GM15510 (cell line): ENCODE data around the gene MYCBP2.
A peak's percentile ranks its signal among the peaks of the same experiment; 100 is the strongest.

Experiments used
- POLR2A ChIP-seq: IDR thresholded peaks from 3 replicates; pipeline ENCODE4 v1.6.1; 2011; ENCODE audit warnings: borderline replicate concordance; ENCODE audit not compliant: insufficient read length; ENCODE audit errors: extremely low read depth

MYCBP2 gene

DNA sequence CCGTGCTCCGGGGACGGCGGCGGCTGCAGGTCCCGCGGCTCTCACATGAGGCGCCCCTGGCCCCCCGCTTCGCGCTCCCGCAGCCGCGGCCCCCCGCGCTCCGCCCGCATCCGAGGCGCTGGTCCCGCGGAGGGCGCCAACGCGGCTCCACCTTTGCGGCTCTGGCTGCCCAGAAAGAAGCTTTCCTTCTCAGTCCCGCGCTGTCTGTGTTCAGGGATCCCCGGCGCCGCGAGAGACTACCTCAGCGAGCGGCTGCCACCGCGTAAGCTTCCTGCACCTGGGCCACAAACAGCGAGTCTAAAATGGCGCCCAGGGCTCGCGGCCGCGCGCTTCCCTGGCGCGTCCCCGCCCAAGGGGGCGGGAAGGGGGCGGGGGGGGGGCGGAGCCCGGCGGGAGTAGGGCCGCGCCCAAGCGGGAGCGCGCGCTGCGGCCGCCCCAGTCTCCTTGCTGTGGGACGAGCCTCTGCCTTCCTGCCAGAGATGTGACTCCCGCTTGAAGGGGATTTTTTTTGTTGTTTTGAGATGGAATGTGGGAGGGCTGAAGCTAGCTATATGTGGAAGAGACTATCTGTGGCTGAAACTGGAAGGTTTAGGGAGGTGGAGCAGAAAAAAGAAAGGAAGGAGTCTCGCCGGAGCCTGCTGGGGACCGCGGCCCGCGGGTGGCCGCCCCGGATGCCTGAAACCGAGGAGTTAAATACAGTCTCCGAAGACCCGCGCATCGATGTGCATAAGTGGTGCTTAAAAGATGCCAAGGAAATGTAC lies 299.9 kb downstream of the MYCBP2 start, which contains the start of gene FBXL3:
FBXL3 (minus strand) TSS at position 299 of the 761 bp plus-strand sequence. CDS start 5,299 bp downstream, outside the sequence.
- TF ChIP-seq POLR2A, result peak; percentile 88

DNA sequence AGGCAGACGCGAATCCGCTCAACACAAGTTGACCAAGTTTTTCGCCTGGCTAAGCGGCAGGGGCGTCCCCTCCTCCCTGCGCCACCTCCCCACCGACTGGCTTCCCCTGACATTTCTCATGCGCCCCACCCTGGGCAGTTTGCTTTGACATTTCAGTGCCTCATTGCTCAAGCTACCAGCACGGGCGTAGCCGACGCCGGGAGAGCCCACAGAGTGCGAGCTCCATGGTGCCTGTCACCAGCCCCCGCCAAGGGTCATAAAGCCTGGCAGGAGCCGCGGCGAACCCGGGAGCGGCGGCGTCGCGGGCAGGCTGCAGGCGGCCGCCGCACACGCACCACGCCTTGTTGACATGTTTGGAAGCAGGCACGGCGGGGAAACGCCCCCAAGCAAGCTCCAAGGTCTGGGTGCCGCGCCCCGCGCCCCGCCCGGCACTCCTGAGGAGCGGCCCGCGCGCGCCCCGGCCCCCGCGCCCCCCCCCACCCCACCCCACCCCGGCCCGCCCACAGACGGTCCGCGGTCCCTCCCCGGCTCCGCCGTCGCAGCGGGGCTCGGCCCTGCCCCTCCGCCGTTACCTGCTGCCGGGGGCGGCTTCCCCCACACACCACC lies 300.5 kb downstream of the MYCBP2 start:
- peak; percentile 19 for TF ChIP-seq POLR2A

DNA sequence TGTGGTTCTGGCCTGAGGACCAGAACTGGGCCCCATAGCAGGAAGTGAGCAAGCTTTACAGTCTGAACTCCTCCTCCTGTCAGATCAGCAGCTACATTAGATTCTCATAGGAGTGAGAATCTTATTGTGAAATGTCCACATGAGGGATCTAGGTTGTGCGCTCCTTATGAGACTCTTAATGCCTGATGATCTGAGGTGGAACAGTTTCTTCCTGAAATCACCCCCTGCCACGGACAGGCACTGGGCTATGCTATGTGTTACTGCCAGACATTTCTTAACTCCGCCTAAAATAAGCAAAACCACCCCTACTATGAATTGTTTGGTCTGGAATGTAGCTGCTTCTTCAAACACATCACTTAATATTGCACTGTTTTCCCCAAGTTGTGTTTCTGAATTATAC lies 304.6 kb downstream of the MYCBP2 start:
- TF ChIP-seq POLR2A, result no peak

DNA sequence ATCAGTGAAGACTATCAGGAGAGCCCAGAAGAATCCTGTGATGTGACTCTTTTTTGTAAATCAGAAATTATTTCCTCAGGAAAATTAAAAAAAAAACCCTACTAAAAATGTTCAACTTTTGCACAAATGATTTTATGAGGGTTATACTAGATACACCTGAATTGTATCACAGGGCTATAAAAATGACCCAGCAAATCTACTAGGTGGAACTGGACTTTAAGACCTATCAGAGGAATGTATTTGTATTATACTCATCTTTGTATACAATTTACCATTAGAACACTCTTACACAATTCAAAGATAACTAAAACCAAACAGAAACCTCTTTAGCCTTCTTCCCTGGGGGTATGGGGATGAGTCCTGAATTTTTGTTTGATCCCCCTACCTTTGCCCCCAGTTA lies 307.1 kb downstream of the MYCBP2 start:
- TF ChIP-seq POLR2A, result no peak

DNA sequence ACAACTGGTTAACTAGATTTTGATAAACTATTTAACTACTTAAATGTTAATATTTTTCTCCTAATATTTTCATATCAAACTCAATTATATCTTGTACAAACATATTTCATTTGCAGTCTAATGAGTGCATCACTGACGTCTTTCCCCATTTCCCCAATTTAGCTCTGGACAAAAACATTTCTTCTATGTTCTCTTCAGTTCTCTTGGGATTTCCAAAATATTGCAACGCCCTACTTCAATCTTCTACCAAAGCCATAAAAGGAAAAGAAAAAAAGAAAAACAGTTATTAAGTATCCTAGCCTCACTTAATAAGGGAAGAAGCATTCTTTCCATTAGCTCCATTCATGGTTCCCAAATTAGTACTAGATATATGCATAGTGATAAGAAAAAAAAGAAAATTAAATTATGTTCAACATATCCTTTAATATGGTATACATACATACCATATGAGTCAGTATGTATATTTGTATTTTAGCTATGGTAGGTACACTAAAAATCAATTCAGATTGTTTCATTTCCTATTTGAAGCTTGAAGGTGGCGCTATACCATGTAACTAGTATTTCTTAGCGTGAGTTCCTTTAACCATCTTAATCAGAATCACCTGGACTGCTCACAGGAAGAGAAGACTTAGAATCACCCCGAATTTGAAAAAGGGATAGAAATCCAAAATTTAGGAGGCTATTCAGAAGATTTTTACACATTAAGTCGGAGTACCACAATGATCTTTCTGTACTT lies 309.8 kb downstream of the MYCBP2 start:
- TF ChIP-seq POLR2A, result no peak

DNA sequence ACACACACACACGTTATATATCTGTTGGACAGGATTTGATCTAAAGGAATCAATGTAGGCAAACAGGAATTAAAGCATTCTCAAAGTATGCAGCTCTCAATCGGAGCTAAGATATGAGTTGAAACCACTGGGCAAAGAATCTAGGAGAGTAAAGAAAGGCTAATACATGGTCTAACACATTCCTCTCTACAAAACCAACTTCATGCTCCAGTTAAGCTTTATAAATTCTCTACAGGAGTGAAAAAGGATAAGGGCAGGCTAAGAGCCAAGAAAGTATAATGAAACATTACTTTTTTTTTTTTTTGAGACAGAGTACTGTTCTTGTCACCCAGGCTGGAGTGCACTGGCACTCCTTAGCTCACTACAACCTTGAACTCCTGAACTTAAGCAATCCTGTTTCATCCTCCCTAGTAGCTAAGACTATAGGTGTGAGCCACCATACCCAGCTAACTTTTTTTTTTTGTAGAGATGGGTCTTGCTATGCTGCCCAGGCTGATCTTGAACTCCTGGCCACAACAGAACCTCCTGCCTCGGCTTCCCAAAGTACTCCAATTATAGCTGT lies 310.6 kb downstream of the MYCBP2 start:
- no peak for TF ChIP-seq POLR2A

DNA sequence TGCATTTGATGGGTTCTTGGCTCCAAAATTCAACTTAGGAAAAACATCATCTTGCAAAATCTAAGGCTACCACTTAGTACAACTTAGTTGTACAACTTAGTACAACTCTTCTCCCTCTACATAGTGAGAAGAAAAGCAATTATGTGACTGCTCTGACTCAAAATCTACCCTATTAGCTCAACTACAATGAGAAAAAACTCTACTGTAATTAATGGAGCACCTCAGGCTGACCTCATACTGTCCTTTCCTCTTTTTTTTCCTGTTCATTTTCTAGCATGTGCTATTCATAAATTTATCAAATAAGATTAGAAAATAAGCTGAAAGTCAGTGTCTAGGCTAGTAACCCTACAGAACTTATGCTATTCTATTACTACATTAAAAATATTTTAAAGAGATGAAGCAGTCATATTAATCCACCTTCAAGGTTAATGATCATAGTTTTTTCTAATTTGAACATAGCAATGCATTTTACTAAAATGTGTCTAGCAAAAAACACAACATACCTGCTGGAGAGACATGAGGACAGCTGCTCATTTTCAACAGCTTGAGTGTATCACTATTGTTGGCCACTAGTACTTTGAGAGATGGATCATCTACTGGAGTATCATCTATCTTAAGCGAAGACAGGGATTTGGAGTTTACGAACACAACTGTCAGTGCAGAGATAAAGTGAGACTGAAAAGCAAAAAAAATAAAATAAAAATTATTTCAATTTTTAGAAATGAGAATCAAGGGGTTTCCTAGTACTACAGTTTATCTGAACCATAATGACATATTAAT lies 311.8 kb downstream of the MYCBP2 start:
- TF ChIP-seq POLR2A, result no peak

DNA sequence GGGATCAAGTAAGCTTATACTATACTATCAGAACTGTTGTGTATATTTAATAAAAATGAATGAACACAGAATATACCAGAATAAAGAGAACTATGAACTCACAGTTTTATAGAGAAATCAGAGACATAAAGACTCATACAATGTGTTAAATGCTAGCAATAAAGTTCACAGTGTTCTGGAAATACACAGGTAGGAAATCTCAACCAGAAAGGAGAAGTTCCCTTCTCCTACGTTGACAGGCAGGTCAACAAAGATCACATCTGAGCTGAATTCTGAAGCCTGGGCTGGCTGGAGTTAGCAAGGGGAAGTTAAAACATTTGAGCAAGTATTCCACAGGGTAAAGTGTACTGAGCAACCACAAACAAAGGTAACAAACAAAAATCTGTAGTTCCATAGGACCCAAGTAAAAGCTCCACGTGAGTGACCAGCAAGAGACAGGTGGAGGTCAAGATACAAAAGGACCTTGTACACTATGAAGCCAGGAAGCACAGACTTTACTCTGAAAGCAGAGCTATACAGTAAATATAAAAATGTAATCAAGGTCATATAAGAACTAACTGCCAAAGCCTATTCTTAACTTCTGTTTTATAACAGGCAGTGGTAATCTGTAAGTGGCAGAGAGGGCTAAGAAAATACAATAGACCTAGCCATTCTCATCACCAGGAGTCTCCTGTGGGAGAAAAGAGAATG lies 312.9 kb downstream of the MYCBP2 start:
- TF ChIP-seq POLR2A, result no peak

DNA sequence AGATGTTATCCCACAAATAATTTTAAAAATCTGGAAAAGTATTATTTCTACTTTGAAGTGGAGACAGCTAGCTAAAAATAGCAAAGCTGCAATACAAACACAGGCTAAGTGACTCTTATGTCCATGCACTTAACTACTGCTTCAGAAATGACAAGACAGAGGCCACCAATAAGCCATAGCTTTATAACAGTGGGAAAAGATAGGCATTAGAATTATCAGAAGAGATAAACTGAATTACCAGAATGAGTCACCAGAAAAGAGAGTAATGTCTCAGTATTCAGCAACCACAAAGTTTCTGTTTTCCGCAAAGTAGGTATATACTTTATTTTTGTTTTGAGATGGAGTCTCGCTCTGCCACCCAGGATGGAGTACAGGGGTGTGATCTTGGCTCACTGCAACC lies 317.9 kb downstream of the MYCBP2 start:
- TF ChIP-seq POLR2A, result no peak

DNA sequence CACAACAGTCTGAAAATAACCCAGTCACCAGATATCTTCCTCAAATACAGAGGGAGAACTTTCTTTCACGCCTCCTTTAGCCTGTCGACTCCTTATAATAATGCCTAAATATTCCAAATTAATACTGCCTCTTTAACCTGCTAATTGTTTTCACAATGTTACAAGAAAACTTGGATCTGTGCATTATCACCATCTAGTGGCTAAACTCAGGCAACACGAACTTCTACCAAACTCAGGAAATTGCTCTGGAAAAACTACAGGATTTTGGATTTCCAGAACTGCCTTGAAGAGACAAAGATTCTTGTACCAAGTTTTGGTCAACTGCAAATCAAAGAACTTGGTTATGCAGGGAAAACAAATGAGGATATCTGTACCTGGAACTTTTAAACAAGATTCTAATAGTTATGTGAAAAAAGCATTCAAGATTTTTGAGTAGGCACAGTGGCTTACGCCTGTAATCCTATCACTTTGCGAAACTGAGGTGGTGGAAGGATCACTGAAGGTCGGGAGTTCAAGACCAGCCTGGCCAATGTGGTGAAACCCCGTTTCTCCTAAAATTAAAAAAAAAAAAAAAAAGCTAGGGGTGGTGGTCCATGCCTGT lies 324.2 kb downstream of the MYCBP2 start:
- no peak for TF ChIP-seq POLR2A

DNA sequence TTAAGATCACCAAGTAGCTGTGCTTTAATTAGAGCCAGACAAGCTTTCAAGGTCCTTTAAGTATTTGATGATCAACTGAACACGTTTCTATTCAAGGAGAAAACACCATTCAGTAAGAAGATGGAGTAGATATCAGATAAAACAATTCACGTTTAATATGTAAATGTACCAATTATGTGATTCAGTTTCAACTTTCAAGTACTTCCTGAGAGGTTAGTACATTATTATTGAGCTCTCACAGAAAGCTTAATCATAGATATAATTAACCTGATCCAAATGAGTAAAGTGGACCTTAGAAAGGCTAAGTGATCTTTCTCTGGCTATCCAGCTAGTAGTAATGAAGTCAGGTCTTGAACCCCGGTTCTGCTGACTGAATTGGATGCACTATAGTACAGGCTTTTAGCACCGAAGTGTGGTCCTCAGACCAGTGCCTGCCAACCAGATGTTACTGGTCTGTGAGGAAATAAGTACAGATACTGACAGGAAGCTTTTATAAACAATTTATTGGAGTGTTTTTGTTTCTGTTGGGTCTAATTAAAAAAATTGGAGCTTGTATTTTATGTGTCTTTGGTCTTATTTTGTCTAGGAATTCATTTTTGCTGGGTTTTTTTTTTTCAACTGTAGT lies 324.8 kb downstream of the MYCBP2 start:
- no peak for TF ChIP-seq POLR2A

DNA sequence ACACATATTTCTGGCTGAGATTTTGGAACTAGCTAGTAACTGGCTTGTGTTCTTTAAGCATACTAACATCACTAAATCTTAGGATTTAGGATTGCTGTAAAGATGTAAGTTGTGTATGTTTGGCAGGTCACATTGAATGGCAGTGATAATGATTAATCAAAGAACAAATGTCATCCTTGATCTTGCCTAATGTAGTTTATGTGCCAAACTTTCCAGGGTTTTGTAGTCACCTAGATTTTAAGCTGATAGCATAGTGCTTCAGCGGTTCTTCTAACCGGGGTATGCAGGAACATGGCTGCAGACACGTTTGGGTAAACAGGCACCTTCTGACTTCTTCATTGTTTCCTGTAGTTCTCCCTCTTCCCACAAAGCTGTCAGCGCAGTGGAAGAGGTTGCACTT lies 325.4 kb downstream of the MYCBP2 start:
- no peak for TF ChIP-seq POLR2A

DNA sequence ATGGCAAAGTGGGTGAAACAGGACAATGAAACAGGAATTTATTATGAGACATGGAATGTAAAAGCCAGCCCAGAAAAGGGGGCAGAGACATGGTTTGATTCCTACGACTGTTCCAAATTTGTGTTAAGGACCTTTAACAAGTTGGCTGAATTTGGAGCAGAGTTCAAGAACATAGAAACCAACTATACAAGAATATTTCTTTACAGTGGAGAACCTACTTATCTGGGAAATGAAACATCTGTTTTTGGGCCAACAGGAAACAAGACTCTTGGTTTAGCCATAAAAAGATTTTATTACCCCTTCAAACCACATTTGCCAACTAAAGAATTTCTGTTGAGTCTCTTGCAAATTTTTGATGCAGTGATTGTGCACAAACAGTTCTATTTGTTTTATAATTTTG lies 326.4 kb downstream of the MYCBP2 start:
- no peak for TF ChIP-seq POLR2A
